HepG2 (cell line): ENCODE measurements around the gene SLC25A33.

Experiments
- CEBPB ChIP-seq: IDR thresholded peaks from 2 replicates; pipeline ENCODE4 v1.6.1; 2011; ENCODE audit warnings: low read depth, low read length, improper control_type of control experiment, borderline replicate concordance
- HDAC6 ChIP-seq: fragments of 200-600 bp; sonication (generic); IDR thresholded peaks from 2 replicates; pipeline ENCODE4 v1.7.0; 2017; ENCODE audit warnings: mild to moderate bottlenecking, antibody characterized with exemption, low read length, low read depth
- MAFK ChIP-seq, 2 experiments: IDR thresholded peaks in 1 of 2; conservative IDR thresholded peaks in 1 of 2; 2 replicates each; pipeline ENCODE4 v1.6.1; 2011; ENCODE audit warnings: improper control_type of control experiment in 2 of 2, low read length in 2 of 2
- PHF8 ChIP-seq: sonication (generic); formaldehyde crosslinking; IDR thresholded peaks from 2 replicates; pipeline ENCODE4 v1.5.0; 2020; ENCODE audit warnings: missing genetic modification reagents
- RCOR2 ChIP-seq: IDR thresholded peaks from 2 replicates; pipeline ENCODE4 v1.6.1; 2016; ENCODE audit warnings: missing biosample characterization, missing genetic modification reagents
- SALL2 ChIP-seq: sonication (generic); formaldehyde crosslinking; IDR thresholded peaks from 2 replicates; pipeline ENCODE4 v1.8.1; 2023; ENCODE audit warnings: mild to moderate bottlenecking, missing genetic modification reagents, inconsistent platforms
- SKI ChIP-seq: fragments of 450-650 bp; IDR thresholded peaks from one replicate; pipeline ENCODE4 v1.6.1; 2018; ENCODE audit warnings: mild to moderate bottlenecking; ENCODE audit not compliant: partially characterized antibody
- THYN1 ChIP-seq: sonication (generic); formaldehyde crosslinking; IDR thresholded peaks from 2 replicates; pipeline ENCODE4 v1.8.1; 2023; ENCODE audit warnings: low read depth, mild to moderate bottlenecking, moderate library complexity, missing genetic modification reagents, borderline replicate concordance
- ZBTB1 ChIP-seq: sonication (generic); formaldehyde crosslinking; IDR thresholded peaks from 2 replicates; pipeline ENCODE4 v1.4.0; 2020; ENCODE audit warnings: missing genetic modification reagents, borderline replicate concordance
- ZNF138 ChIP-seq: sonication (generic); formaldehyde crosslinking; IDR thresholded peaks from 2 replicates; pipeline ENCODE4 v1.5.0; 2020; ENCODE audit warnings: mild to moderate bottlenecking, low read depth, missing genetic modification reagents
- ZNF883 ChIP-seq: sonication (generic); formaldehyde crosslinking; IDR thresholded peaks from 2 replicates; pipeline ENCODE4 v1.5.1; 2020; ENCODE audit warnings: mild to moderate bottlenecking, missing genetic modification reagents; ENCODE audit errors: not compliant biosample characterization
- TF ChIP-seq, protein P1 (sequence below): sonication (generic); formaldehyde crosslinking; IDR thresholded peaks from 2 replicates; pipeline ENCODE4 v1.5.0; 2020; ENCODE audit warnings: mild to moderate bottlenecking, missing genetic modification reagents, borderline replicate concordance
- TF ChIP-seq, protein P2 (sequence below): sonication (generic); formaldehyde crosslinking; IDR thresholded peaks from 2 replicates; pipeline ENCODE4 v1.5.0; 2020; ENCODE audit warnings: mild to moderate bottlenecking, missing genetic modification reagents, moderate library complexity

DNA sequence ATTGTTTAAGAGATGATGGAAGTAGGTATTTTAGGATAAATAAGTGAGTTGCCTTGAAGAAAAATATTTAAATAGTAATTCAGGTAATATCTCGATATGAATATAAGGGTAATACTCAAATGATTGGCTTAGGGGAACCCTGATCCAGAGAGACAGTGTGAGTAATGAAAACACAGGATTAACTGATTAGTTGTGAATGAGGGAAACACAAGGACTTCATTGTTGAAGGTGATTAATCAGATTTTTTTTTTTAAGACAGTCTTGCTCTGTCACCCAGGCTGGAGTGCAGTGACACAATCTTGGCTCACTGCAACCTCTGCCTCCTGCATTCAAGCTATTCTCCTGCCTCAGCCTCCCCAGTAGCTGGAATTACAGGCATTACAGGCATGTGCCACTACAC is 12.7 kb downstream of the SLC25A33 start:
- no peak for TF ChIP-seq PHF8 (CRISPR knock-in tag)
- TF ChIP-seq SKI: no peak
- no peak for TF ChIP-seq SALL2
- TF ChIP-seq, protein P1, sequence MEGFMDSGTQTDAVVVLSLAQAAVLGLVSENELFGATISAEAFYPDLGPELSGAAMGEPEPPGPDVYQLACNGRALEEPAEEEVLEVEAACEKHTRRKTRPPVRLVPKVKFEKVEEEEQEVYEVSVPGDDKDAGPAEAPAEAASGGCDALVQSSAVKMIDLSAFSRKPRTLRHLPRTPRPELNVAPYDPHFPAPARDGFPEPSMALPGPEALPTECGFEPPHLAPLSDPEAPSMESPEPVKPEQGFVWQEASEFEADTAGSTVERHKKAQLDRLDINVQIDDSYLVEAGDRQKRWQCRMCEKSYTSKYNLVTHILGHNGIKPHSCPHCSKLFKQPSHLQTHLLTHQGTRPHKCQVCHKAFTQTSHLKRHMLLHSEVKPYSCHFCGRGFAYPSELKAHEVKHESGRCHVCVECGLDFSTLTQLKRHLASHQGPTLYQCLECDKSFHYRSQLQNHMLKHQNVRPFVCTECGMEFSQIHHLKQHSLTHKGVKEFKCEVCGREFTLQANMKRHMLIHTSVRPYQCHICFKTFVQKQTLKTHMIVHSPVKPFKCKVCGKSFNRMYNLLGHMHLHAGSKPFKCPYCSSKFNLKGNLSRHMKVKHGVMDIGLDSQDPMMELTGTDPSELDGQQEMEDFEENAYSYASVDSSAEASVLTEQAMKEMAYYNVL (CRISPR knock-in tag): no peak
- TF ChIP-seq HDAC6: no peak
- TF ChIP-seq RCOR2 (CRISPR knock-in tag): no peak
- TF ChIP-seq ZNF138: no peak
- no peak for TF ChIP-seq ZNF883 (CRISPR knock-in tag)
- no peak for TF ChIP-seq THYN1 (CRISPR knock-in tag)
- no peak for TF ChIP-seq ZBTB1 (CRISPR knock-in tag)
- no peak for TF ChIP-seq CEBPB
- TF ChIP-seq, protein P2, sequence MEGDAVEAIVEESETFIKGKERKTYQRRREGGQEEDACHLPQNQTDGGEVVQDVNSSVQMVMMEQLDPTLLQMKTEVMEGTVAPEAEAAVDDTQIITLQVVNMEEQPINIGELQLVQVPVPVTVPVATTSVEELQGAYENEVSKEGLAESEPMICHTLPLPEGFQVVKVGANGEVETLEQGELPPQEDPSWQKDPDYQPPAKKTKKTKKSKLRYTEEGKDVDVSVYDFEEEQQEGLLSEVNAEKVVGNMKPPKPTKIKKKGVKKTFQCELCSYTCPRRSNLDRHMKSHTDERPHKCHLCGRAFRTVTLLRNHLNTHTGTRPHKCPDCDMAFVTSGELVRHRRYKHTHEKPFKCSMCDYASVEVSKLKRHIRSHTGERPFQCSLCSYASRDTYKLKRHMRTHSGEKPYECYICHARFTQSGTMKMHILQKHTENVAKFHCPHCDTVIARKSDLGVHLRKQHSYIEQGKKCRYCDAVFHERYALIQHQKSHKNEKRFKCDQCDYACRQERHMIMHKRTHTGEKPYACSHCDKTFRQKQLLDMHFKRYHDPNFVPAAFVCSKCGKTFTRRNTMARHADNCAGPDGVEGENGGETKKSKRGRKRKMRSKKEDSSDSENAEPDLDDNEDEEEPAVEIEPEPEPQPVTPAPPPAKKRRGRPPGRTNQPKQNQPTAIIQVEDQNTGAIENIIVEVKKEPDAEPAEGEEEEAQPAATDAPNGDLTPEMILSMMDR (CRISPR knock-in tag): no peak
- TF ChIP-seq MAFK (conservative IDR thresholded peaks at IDR 0.05 in 1 of 2, IDR thresholded peaks at IDR 0.05 in 1 of 2; ENCODE audit: low read length in 2 of 2): no peak
